Gastroesophageal sphincter (tissue), 4 donors: ENCODE data around the gene SV2B. TPM values are rescaled to one million over a fixed set of nuclear protein-coding genes. Genes with fewer than 3 reads are reported as not detected.

Experiments
- ATAC-seq: fragments of 150-250 bp; one replicate; pipeline ENCODE4 v1.9.1; 2016; ENCODE audit warnings: mild to moderate bottlenecking, moderate library complexity
- H3K27ac ChIP-seq, 4 donors: fragments of 200-600 bp; sonication (generic) in 3 of 4; 1 replicate in 3 of 4; 2 replicates in 1 of 4; pipeline ENCODE4 v1.5.1; 2016 to 2019
- H3K27me3 ChIP-seq: fragments of 200-600 bp; sonication (generic); one replicate; pipeline ENCODE4 v1.5.1; 2019
- H3K36me3 ChIP-seq, 2 donors: fragments of 200-600 bp; sonication (generic); one replicate each; pipeline ENCODE4 v1.5.1; 2019; ENCODE audit warnings: control low read depth in 1 of 2
- H3K4me1 ChIP-seq, 3 donors: fragments of 200-600 bp; sonication (generic); 1 replicate in 2 of 3; 2 replicates in 1 of 3; pipeline ENCODE4 v1.5.1; 2016 to 2019; ENCODE audit warnings: control low read depth in 2 of 3
- H3K4me3 ChIP-seq, 2 donors: fragments of 200-600 bp; sonication (generic); one replicate each; pipeline ENCODE4 v1.5.1; 2019; ENCODE audit warnings: mild to moderate bottlenecking in 1 of 2, moderate library complexity in 1 of 2
- H3K9me3 ChIP-seq, 3 donors: fragments of 200-600 bp; sonication (generic); one replicate each; pipeline ENCODE4 v1.5.1; 2017 to 2019; ENCODE audit warnings: control low read depth in 2 of 3
- EP300 ChIP-seq: sonication (generic); formaldehyde crosslinking; IDR thresholded peaks from one replicate; pipeline ENCODE4 v1.6.1; 2017; ENCODE audit warnings: antibody characterized with exemption, mild to moderate bottlenecking
- POLR2A ChIP-seq, 2 donors: fragments of 450-650 bp; IDR thresholded peaks; one replicate each; pipeline ENCODE4 v1.6.1; 2017; ENCODE audit warnings: antibody characterized with exemption in 2 of 2, mild to moderate bottlenecking in 2 of 2, moderate library complexity in 1 of 2
- POLR2AphosphoS5 ChIP-seq: sonication (generic); formaldehyde crosslinking; IDR thresholded peaks from one replicate; pipeline ENCODE4 v1.6.1; 2017; ENCODE audit warnings: antibody characterized with exemption
- WGBS, 2 donors: methylation state at CpG; one replicate each; pipeline ENCODE4 v1.1.5; 2018; ENCODE audit warnings: low coverage in 1 of 2; 5-methylcytosine and 5-hydroxymethylcytosine counted together
- total RNA-seq, 4 donors: library from RNA; depleted of rRNA; stranded (reverse); fragments of >200 nt; gene quantifications; one replicate each; pipeline ENCODE4 v1.1.0, GENCODE V29; 2016
- TF ChIP-seq, protein P1 (sequence below), 4 experiments: fragments of 200-600 bp in 2 of 4; fragments of 450-650 bp in 2 of 4; sonication (generic) in 1 of 4; IDR thresholded peaks; one replicate each; pipeline ENCODE4 v1.5.1; 2017 to 2019; ENCODE audit warnings: antibody characterized with exemption in 4 of 4, mild to moderate bottlenecking in 2 of 4, moderate library complexity in 2 of 4

The SV2B gene
- total RNA-seq, 4 donors from 2014 or later: 0.16 to 4.1 (median 1.1) TPM

GRCh38 chr15:91068966-91069365 lies 31.1 kb upstream of the SV2B start:
- no peak overlapping the region for H3K27ac ChIP-seq
- H3K4me1 ChIP-seq: no peaks in the 10 kb centered on the region
- TF ChIP-seq POLR2AphosphoS5: no peak
- no peak for TF ChIP-seq EP300
- peaks cover 16% of the 10 kb centered on the region for H3K27me3 ChIP-seq
- no peaks in the 10 kb centered on the region for H3K9me3 ChIP-seq
- ATAC-seq: no peak
- WGBS, 2 donors: 62 to 73% methylated on average over 3 of the region's 3 CpGs
- no peaks in the 10 kb centered on the region for H3K36me3 ChIP-seq
- no peak overlapping the region for H3K4me3 ChIP-seq

GRCh38 chr15:91070872-91071271 lies 29.2 kb upstream of the SV2B start:
- Histone ChIP-seq H3K27ac (no peak overlapping the region), H3K4me1 (no peaks in the 10 kb centered on the region), H3K4me3 (no peak overlapping the region), H3K27me3 (peaks cover 16% of the 10 kb centered on the region), H3K36me3 (no peaks in the 10 kb centered on the region), H3K9me3 (no peaks in the 10 kb centered on the region)
- TF ChIP-seq POLR2AphosphoS5 (no peak), POLR2A (IDR thresholded peaks at IDR 0.05) (no peak), EP300 (no peak)
- TF ChIP-seq, protein P1, sequence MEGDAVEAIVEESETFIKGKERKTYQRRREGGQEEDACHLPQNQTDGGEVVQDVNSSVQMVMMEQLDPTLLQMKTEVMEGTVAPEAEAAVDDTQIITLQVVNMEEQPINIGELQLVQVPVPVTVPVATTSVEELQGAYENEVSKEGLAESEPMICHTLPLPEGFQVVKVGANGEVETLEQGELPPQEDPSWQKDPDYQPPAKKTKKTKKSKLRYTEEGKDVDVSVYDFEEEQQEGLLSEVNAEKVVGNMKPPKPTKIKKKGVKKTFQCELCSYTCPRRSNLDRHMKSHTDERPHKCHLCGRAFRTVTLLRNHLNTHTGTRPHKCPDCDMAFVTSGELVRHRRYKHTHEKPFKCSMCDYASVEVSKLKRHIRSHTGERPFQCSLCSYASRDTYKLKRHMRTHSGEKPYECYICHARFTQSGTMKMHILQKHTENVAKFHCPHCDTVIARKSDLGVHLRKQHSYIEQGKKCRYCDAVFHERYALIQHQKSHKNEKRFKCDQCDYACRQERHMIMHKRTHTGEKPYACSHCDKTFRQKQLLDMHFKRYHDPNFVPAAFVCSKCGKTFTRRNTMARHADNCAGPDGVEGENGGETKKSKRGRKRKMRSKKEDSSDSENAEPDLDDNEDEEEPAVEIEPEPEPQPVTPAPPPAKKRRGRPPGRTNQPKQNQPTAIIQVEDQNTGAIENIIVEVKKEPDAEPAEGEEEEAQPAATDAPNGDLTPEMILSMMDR (IDR thresholded peaks at IDR 0.05): no peak
- WGBS, 2 donors: 63 to 73% methylated on average over 6 to 8 of the region's 8 CpGs
- ATAC-seq: no peak

- H3K27ac ChIP-seq: no peak overlapping the region
- peaks cover 16% of the 10 kb centered on the region for H3K27me3 ChIP-seq
- no peaks in the 10 kb centered on the region for H3K36me3 ChIP-seq
- 84 to 93% methylated on average over 4 of the region's 4 CpGs for WGBS, 2 donors
- no peaks in the 10 kb centered on the region for H3K9me3 ChIP-seq
- no peaks in the 10 kb centered on the region for H3K4me1 ChIP-seq
- no peak for ATAC-seq
- no peak overlapping the region for H3K4me3 ChIP-seq
- TF ChIP-seq, protein P1 (IDR thresholded peaks at IDR 0.05): no peak
- no peak for TF ChIP-seq POLR2A (IDR thresholded peaks at IDR 0.05)
Observed at GRCh38 chr15:91072161-91072560, 27.9 kb upstream of the SV2B start.

GRCh38 chr15:91073077-91073476 lies 27.0 kb upstream of the SV2B start:
- Histone ChIP-seq H3K4me3 (no peak overlapping the region), H3K27me3 (peaks cover 16% of the 10 kb centered on the region), H3K27ac (no peak overlapping the region), H3K9me3 (peaks cover 0 to under 1% (median 0%) of the 10 kb centered on the region in 3 donors), H3K36me3 (no peaks in the 10 kb centered on the region), H3K4me1 (no peaks in the 10 kb centered on the region)
- no peak for ATAC-seq
- 92% methylated on average over 2 of the region's 2 CpGs for WGBS, 2 donors
- TF ChIP-seq, protein P1 (IDR thresholded peaks at IDR 0.05): no peak
- TF ChIP-seq EP300 (no peak), POLR2A (IDR thresholded peaks at IDR 0.05) (no peak), POLR2AphosphoS5 (no peak)

DNA sequence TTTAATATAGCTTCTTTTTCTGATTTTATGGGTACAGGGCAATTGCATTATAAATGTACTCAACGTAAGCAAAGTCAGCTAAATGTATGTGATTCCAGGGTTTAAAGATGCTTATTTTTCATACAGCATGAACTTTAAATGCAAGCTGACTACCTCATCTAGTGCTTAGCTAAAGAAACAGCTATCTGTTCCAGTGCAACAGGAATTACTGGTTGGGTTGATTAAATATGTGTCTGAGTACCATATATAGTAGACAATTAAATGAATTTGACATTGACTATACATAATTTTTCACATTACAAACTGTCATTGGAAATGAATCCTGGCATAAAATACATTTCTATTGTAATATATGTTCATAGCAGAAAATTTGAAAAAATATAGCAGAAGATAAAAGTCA lies 26.3 kb upstream of the SV2B start:
- Histone ChIP-seq H3K36me3 (no peaks in the 10 kb centered on the region), H3K27ac (no peak overlapping the region), H3K9me3 (peaks cover 0 to 7% (median 0%) of the 10 kb centered on the region in 3 donors), H3K4me3 (no peak overlapping the region), H3K4me1 (no peaks in the 10 kb centered on the region), H3K27me3 (peaks cover 16% of the 10 kb centered on the region)
- TF ChIP-seq POLR2A (IDR thresholded peaks at IDR 0.05) (no peak), POLR2AphosphoS5 (no peak), EP300 (no peak)
- TF ChIP-seq, protein P1 (IDR thresholded peaks at IDR 0.05): no peak
- 75 to 80% methylated on average over 1 of the region's 1 CpG for WGBS, 2 donors
- ATAC-seq: no peak
